Mucosa of descending colon (tissue), 3 donors: ENCODE results near the gene APBB1. TPM values are rescaled to one million over a fixed set of nuclear protein-coding genes. Genes with fewer than 3 reads are reported as not detected.
A peak's percentile ranks its signal among the peaks of the same experiment; 100 is the strongest.

ENCODE experiments used
- ATAC-seq: fragments of 200-7000 bp; cut with Tn5 transposase; one replicate; pipeline ENCODE4 v1.9.1; 2020; ENCODE audit warnings: mild to moderate bottlenecking, moderate library complexity
- DNase-seq, 3 donors: peaks; one replicate each; pipeline ENCODE4 v3.0.0-alpha.2; 2020
- H3K36me3 ChIP-seq: fragments of 200-600 bp; one replicate; pipeline ENCODE4 v1.8.0; 2021; ENCODE audit warnings: low read depth, mild to moderate bottlenecking
- H3K4me1 ChIP-seq: fragments of 200-600 bp; one replicate; pipeline ENCODE4 v1.8.0; 2021; ENCODE audit warnings: low read depth, mild to moderate bottlenecking
- H3K4me3 ChIP-seq: fragments of 200-600 bp; one replicate; pipeline ENCODE4 v1.8.0; 2021; ENCODE audit warnings: mild to moderate bottlenecking
- H3K9me3 ChIP-seq: fragments of 200-600 bp; one replicate; pipeline ENCODE4 v1.8.0; 2021; ENCODE audit warnings: mild to moderate bottlenecking
- CTCF ChIP-seq: fragments of 200-600 bp; IDR thresholded peaks from one replicate; pipeline ENCODE4 v1.8.0; 2022; ENCODE audit warnings: antibody characterized with exemption, mild to moderate bottlenecking
- intact Hi-C, 2 donors: fragments of 100-400 bp; cut with DNase I in 1 of 2; cut with micrococcal nuclease in 1 of 2; formaldehyde crosslinking; loops; one replicate each; pipeline versions ENCODE4 v1.11.0 to v1.11.1; 2022; cut with DNase I, micrococcal nuclease
- total RNA-seq, 3 donors: library from RNA; stranded (reverse); fragmentation: NEBNext Ultra II Directional in 2 of 3; extraction: Animal tissue kit (Norgen Biotek cat#: 25700) in 2 of 3; gene quantifications; one replicate each; pipeline versions ENCODE4 v1.2.1 to v1.2.4, GENCODE V29; 2021 to 2023
- donor health status: DM: no; HTN: no; CAD: no; lungs with moderate emphysema.
- donor health status: DM: no; HTN: no; CAD: no.
- donor health status: DM: no; HTN: yes; CAD: no.

The APBB1 gene
- total RNA-seq, 3 donors from 2014 or later = 5.2 to 64.7 (median 8.3) TPM

GRCh38 chr11:6390718-6391469 is 28.0 kb downstream of the APBB1 start:
- Histone ChIP-seq H3K4me3 (peak overlapping the region; percentile 45), H3K4me1 (peaks cover 17% of the 10 kb centered on the region), H3K36me3 (no peaks in the 10 kb centered on the region), H3K9me3 (no peaks in the 10 kb centered on the region)
- TF ChIP-seq CTCF = no peak
- DNase-seq (no peak), ATAC-seq (no peak)
- intact Hi-C loops = no loop called here

GRCh38 chr11:6389905-6390717 is 28.8 kb downstream of the APBB1 start, which contains the start of gene SMPD1:
Gene SMPD1 (plus strand): TSS chr11:6390474. CDS start chr11:6390599, 125 bp downstream.
- DNase-seq (peak; percentile 95 to 98 (median 96)), ATAC-seq (peak; percentile 96)
- intact Hi-C loops = no loop called here
- TF ChIP-seq CTCF = no peak
- Histone ChIP-seq H3K9me3 (no peaks in the 10 kb centered on the region), H3K4me1 (peaks cover 17% of the 10 kb centered on the region), H3K4me3 (peak within 1 kb of the TSS; percentile 45), H3K36me3 (no peaks in the 10 kb centered on the region)

- ATAC-seq (no peak), DNase-seq (no peak)
- no peak for TF ChIP-seq CTCF
- intact Hi-C loops = no loop called here
- Histone ChIP-seq H3K4me3 (no peak overlapping the region), H3K9me3 (no peaks in the 10 kb centered on the region), H3K36me3 (no peaks in the 10 kb centered on the region), H3K4me1 (peaks cover 17% of the 10 kb centered on the region)
These were observed 30.1 kb downstream of the APBB1 start for GRCh38 chr11:6388748-6389147.

GRCh38 chr11:6387811-6388599 is 30.9 kb downstream of the APBB1 start:
- ATAC-seq = peak; percentile 18
- no peak for TF ChIP-seq CTCF

GRCh38 chr11:6385046-6385777 is 33.7 kb downstream of the APBB1 start:
- TF ChIP-seq CTCF = no peak
- Histone ChIP-seq H3K4me1 (peaks cover 5% of the 10 kb centered on the region), H3K9me3 (no peaks in the 10 kb centered on the region), H3K4me3 (no peak overlapping the region), H3K36me3 (no peaks in the 10 kb centered on the region)
- intact Hi-C loops = no loop called here
- ATAC-seq (no peak), DNase-seq (no peak)

More at GRCh38 chr11:6387811-6388599, 30.9 kb downstream of the APBB1 start:
- H3K9me3 ChIP-seq = no peaks in the 10 kb centered on the region
- H3K4me1 ChIP-seq = peaks cover 17% of the 10 kb centered on the region
- intact Hi-C loops = no loop called here
- peak in 1 of 3 donors; percentile 38 for DNase-seq
- no peaks in the 10 kb centered on the region for H3K36me3 ChIP-seq
- no peak overlapping the region for H3K4me3 ChIP-seq
